ENCODE data around the gene PTBP1.

- TF ChIP-seq CTCF (IDR thresholded peaks at IDR 0.05): no peak
- TF ChIP-seq POLR2A (IDR thresholded peaks at IDR 0.05): no peak
These were observed 8.6 kb upstream of the PTBP1 start for GRCh38 chr19:788686-788982.

All from testis (tissue), 2 donors.